Mesothelial cell of epicardium (in vitro differentiated cells): Measurements from ENCODE around the gene NTM. TPM values are rescaled to one million over a fixed set of nuclear protein-coding genes. Genes with fewer than 3 reads are reported as not detected.

Experiments
- DNase-seq, 2 experiments: peaks; one replicate each; pipeline ENCODE4 v3.0.0; 2021; ENCODE audit warnings: low spot score in 2 of 2; ENCODE audit not compliant: unreplicated experiment in 2 of 2
- H3K27ac Mint-ChIP-seq: 2 replicates; pipeline ENCODE4 v1.8.0; 2021; ENCODE audit warnings: mixed read lengths
- H3K27me3 Mint-ChIP-seq: 2 replicates; pipeline ENCODE4 v1.8.0; 2021; ENCODE audit warnings: low read depth, mixed read lengths
- H3K36me3 Mint-ChIP-seq: 2 replicates; pipeline ENCODE4 v1.8.0; 2021; ENCODE audit warnings: mixed read lengths
- H3K4me1 Mint-ChIP-seq: 2 replicates; pipeline ENCODE4 v1.8.0; 2021; ENCODE audit warnings: mixed read lengths
- H3K4me3 Mint-ChIP-seq: 2 replicates; pipeline ENCODE4 v1.8.0; 2021; ENCODE audit warnings: mild to moderate bottlenecking, moderate library complexity, mixed read lengths
- H3K9me3 Mint-ChIP-seq: 2 replicates; pipeline ENCODE4 v1.8.0; 2021; ENCODE audit warnings: mixed read lengths
- total RNA-seq: library from RNA; stranded (reverse); gene quantifications from 3 replicates; pipeline ENCODE4 v1.2.1, GENCODE V29; 2021
- TF ChIP-seq, protein P1 (sequence below): fragments of 200-600 bp; sonication (generic); IDR thresholded peaks from one replicate; pipeline ENCODE4 v1.5.0; 2021; ENCODE audit warnings: antibody characterized with exemption; ENCODE audit not compliant: unreplicated experiment

NTM gene
- total RNA-seq, 1 donor from 2014 or later, result 3.9 TPM

DNA sequence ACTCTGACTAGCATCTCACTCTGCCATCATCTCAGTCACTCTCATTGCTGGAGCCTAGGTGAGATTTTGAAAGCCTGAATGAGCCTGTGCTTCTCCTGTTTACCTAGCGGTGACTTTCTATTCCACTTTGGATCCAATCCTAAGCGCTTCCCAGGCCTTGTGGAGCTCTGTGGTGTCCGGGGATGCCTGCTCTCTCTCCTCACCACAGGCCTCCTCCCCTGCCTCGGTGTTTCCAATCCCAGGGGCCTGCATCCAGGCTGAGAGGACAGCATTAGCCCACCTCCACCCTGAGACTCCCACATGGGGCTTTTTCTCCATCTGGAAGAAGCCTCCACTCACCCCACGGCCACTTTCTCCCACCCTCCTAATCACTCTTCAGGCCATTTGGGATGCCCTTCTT is 380.3 kb downstream of the NTM start:
- Mint-ChIP-seq H3K9me3 (peaks cover 4% of the 10 kb centered on the region), H3K27ac (no peak overlapping the region), H3K4me1 (no peaks in the 10 kb centered on the region), H3K36me3 (no peaks in the 10 kb centered on the region), H3K27me3 (peaks cover 50% of the 10 kb centered on the region), H3K4me3 (no peak overlapping the region)
- TF ChIP-seq, protein P1, sequence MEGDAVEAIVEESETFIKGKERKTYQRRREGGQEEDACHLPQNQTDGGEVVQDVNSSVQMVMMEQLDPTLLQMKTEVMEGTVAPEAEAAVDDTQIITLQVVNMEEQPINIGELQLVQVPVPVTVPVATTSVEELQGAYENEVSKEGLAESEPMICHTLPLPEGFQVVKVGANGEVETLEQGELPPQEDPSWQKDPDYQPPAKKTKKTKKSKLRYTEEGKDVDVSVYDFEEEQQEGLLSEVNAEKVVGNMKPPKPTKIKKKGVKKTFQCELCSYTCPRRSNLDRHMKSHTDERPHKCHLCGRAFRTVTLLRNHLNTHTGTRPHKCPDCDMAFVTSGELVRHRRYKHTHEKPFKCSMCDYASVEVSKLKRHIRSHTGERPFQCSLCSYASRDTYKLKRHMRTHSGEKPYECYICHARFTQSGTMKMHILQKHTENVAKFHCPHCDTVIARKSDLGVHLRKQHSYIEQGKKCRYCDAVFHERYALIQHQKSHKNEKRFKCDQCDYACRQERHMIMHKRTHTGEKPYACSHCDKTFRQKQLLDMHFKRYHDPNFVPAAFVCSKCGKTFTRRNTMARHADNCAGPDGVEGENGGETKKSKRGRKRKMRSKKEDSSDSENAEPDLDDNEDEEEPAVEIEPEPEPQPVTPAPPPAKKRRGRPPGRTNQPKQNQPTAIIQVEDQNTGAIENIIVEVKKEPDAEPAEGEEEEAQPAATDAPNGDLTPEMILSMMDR, result no peak
- no peak for DNase-seq

DNA sequence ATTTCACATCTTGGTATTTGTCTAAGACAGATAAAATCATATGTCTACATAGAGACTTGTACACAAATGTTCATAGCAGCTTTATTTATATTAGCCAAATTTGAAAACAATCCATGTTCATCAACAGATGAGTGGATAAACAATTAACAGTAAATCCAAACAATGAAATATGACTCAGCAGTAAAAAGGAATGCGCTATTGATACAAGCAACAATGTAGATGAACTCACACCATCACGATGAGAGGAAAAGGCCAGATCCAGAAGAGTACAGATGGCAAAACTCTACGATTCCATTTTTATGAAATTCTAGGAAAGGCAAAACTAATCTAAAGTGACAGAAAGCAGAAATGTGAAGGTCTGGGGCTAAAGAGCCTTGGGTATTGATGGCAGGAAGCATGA is 384.3 kb downstream of the NTM start:
- H3K9me3 Mint-ChIP-seq, result peaks cover 4% of the 10 kb centered on the region
- H3K4me3 Mint-ChIP-seq, result no peak overlapping the region
- TF ChIP-seq, protein P1, result no peak

DNA sequence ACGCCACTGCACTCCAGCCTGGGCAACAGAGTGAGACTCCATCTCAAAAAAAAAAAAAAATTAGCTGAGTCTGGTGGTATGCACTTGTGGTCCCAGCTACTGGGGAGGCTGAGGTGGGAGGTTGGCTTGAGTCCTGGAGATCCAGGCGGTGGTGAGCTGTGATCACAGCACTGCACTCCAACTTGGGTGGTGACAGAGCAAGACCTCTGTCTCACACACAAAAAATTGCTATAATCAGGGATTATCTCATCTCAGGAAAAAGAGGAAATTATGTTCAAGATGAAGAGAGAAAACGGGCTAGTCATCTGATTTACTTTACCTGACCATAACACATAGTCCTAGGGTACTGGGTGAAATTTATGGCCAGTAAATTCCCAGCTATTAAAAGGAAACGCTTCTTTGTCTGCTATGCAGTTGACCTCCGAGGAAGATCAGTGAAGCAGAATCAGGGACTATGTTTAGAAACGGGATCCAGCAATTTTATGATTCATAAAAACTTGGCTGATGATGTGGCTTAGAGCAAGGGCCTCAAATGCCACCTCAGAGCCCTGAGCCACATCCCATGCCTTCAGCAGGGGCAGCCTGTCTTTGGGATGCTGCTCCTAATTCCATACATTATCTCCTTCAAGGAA is 386.2 kb downstream of the NTM start:
- peaks cover 7% of the 10 kb centered on the region for H3K4me1 Mint-ChIP-seq
- H3K36me3 Mint-ChIP-seq, result no peaks in the 10 kb centered on the region
- no peak overlapping the region for H3K27ac Mint-ChIP-seq
- H3K27me3 Mint-ChIP-seq, result peaks cover 54% of the 10 kb centered on the region
- TF ChIP-seq, protein P1, result no peak
- no peak overlapping the region for H3K4me3 Mint-ChIP-seq
- DNase-seq, result no peak
- H3K9me3 Mint-ChIP-seq, result peaks cover 4% of the 10 kb centered on the region

More for the DNA sequence above, 384.3 kb downstream of the NTM start:
- H3K4me1 Mint-ChIP-seq, result no peaks in the 10 kb centered on the region
- H3K36me3 Mint-ChIP-seq, result no peaks in the 10 kb centered on the region
- peaks cover 52% of the 10 kb centered on the region for H3K27me3 Mint-ChIP-seq
- H3K27ac Mint-ChIP-seq, result no peak overlapping the region
- DNase-seq, result no peak

DNA sequence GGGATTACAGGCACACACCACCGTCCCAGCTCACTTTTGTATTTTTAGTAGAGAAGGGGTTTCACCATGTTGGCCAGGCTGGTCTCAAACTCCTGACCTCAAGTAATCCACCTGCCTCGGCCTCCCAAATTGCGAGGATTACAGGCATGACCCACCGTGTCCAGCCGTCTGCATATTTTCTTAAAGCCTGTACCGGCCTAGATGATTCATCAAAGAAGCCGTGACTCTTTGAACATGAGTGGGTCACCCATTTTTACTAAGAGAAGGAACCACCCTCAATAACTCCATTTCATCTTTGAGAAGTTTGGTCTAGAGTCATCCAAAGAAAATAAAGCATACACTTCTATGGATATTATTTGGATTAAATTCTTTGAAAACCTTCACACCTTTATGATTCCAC is 388.3 kb downstream of the NTM start:
- Mint-ChIP-seq H3K27ac (no peak overlapping the region), H3K36me3 (no peaks in the 10 kb centered on the region), H3K4me3 (no peak overlapping the region), H3K27me3 (peaks cover 66% of the 10 kb centered on the region), H3K9me3 (no peaks in the 10 kb centered on the region), H3K4me1 (peaks cover 7% of the 10 kb centered on the region)
- TF ChIP-seq, protein P1, result no peak
- DNase-seq, result no peak

DNA sequence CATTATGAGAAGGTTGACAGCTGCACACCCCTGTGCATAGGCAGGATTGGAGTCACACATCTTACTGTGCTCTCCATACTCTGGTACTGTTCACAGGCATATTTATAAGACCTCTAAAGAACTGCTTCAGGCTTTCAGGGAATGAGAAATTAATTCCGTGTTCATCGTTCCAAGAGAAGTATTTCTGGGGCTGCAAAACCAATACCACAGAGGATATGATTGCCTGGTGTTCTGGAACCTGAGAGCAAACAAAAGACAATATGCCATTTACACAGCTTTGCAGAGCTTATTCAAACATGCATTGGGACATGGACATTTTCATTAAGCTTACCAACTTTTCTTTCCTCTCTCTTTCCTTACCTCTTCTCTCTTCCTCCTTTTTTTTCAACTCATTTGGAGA is 388.7 kb downstream of the NTM start:
- H3K4me3 Mint-ChIP-seq, result no peak overlapping the region
- no peaks in the 10 kb centered on the region for H3K9me3 Mint-ChIP-seq
- H3K4me1 Mint-ChIP-seq, result peaks cover 7% of the 10 kb centered on the region
- peaks cover 67% of the 10 kb centered on the region for H3K27me3 Mint-ChIP-seq
- TF ChIP-seq, protein P1, result no peak
- no peak overlapping the region for H3K27ac Mint-ChIP-seq
- DNase-seq, result no peak
- H3K36me3 Mint-ChIP-seq, result no peaks in the 10 kb centered on the region
